ENCODE measurements around the gene TMSB10.

DNA sequence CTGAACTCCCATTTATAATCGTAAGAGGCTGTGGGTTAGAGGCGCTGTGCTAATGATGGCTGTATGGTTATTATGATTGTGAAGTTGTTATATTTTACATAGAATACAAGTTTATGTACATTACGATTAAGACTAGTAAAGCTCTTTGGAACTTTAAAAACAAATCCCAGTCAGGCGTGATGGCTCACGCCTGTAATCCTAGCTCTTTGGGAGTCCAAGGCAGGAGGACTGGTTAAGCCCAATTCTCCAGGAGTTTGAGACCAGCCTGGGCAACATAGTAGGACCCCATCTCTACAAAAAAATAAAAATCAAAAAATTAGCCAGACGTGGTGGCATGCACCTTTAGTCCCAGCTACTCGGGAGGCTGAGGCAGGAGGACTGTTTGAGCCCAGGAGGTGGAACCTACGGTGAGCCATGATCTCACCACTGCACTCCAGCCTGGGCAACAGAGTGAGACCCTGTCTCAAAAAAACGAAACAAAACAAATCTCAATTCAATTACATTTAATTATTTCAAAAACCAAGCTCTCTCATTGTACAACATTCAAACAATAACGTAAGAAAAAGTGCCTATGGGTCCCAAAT is 41.6 kb downstream of the TMSB10 start:
- TF ChIP-seq GATA3 (IDR thresholded peaks at IDR 0.05; ENCODE audit: low read depth, low read length) (no peak), GATA2 (IDR thresholded peaks at IDR 0.05; ENCODE audit: low read depth, low read length) (no peak)

All from SH-SY5Y (cell line).